PC-3 (cell line): Measurements from ENCODE around the gene MAML3. TPM values are rescaled to one million over a fixed set of nuclear protein-coding genes. Genes with fewer than 3 reads are reported as not detected.

Experiments
- ATAC-seq: fragments of 200-7000 bp; cut with Tn5 transposase; 2 replicates; pipeline ENCODE4 v1.9.1; 2020; ENCODE audit warnings: mild to moderate bottlenecking, moderate library complexity
- BruUV-seq: library from RNA; stranded (reverse); fragments of 400-500 nt; replicated peaks from 2 replicates; lab custom pipeline; 2021; lab: Mats Ljungman, UMichigan
- CTCF ChIA-PET: fragments of 300-600 bp; sonication (Branson Sonifier 250); formaldehyde crosslinking; loops from one replicate; lab custom pipeline; 2022; ENCODE audit warnings: antibody characterized with exemption; lab: Charles Lee
- POLR2A ChIA-PET: fragments of 300-600 bp; sonication (Branson Sonifier 250); formaldehyde crosslinking; loops from one replicate; lab custom pipeline; 2022; ENCODE audit warnings: antibody characterized with exemption; ENCODE audit not compliant: unreplicated experiment; lab: Charles Lee
- DNase-seq: peaks from one replicate; pipeline ENCODE4 v3.0.0-alpha.2; 2015
- H2AFZ ChIP-seq: fragments of 300-600 bp; sonication (generic); 2 replicates; pipeline ENCODE4 v1.6.0; 2016; ENCODE audit warnings: antibody characterized with exemption, low read length
- H3F3A ChIP-seq: fragments of 300-600 bp; sonication (generic); one replicate; pipeline ENCODE4 v1.6.0; 2017; ENCODE audit warnings: antibody characterized with exemption, low read length, control low read depth, mild to moderate bottlenecking; ENCODE audit not compliant: unreplicated experiment
- H3K27ac ChIP-seq: fragments of 300-600 bp; sonication (generic); 2 replicates; pipeline ENCODE4 v1.5.1; 2016; ENCODE audit warnings: mild to moderate bottlenecking, low read length
- H3K27me3 ChIP-seq: fragments of 300-600 bp; sonication (generic); 2 replicates; pipeline ENCODE4 v1.6.1; 2016; ENCODE audit warnings: low read length, mixed read lengths
- H3K36me3 ChIP-seq: fragments of 300-600 bp; sonication (generic); 2 replicates; pipeline ENCODE4 v1.6.1; 2016; ENCODE audit warnings: low read depth, mixed run types, low read length, mixed read lengths
- H3K4me1 ChIP-seq: fragments of 300-600 bp; sonication (generic); 2 replicates; pipeline ENCODE4 v1.5.1; 2016; ENCODE audit warnings: low read length; ENCODE audit not compliant: insufficient read depth
- H3K4me2 ChIP-seq: fragments of 300-600 bp; sonication (generic); 2 replicates; pipeline ENCODE4 v1.6.0; 2016; ENCODE audit warnings: low read length
- H3K4me3 ChIP-seq: fragments of 300-600 bp; sonication (generic); 2 replicates; pipeline ENCODE4 v1.5.1; 2016; ENCODE audit warnings: mild to moderate bottlenecking, low read length, mixed read lengths
- H3K79me2 ChIP-seq: fragments of 300-600 bp; sonication (generic); 2 replicates; pipeline ENCODE4 v1.6.1; 2017; ENCODE audit warnings: low read length, mixed read lengths
- H3K9ac ChIP-seq: fragments of 300-600 bp; sonication (generic); 2 replicates; pipeline ENCODE4 v1.6.0; 2016; ENCODE audit warnings: mild to moderate bottlenecking, low read length
- H3K9me2 ChIP-seq: fragments of 300-600 bp; sonication (generic); replicated peaks from 2 replicates; pipeline ENCODE4 v1.6.1; 2016; ENCODE audit warnings: mixed run types, low read length, mixed read lengths
- H3K9me3 ChIP-seq: fragments of 300-600 bp; sonication (generic); 2 replicates; pipeline ENCODE4 v1.6.1; 2016; ENCODE audit warnings: low read length, mixed read lengths
- H4K20me1 ChIP-seq: fragments of 300-600 bp; sonication (generic); 2 replicates; pipeline ENCODE4 v1.6.1; 2016; ENCODE audit warnings: low read length, mixed read lengths
- CTCF ChIP-seq: fragments of 300-600 bp; sonication (generic); conservative IDR thresholded peaks from 2 replicates; pipeline ENCODE4 v1.5.1; 2017; ENCODE audit warnings: antibody characterized with exemption, low read depth, mild to moderate bottlenecking, low read length
- EZH2 ChIP-seq: fragments of 300-600 bp; sonication (generic); IDR thresholded peaks from one replicate; pipeline ENCODE4 v1.6.1; 2017; ENCODE audit warnings: antibody characterized with exemption, mild to moderate bottlenecking, low read length; ENCODE audit not compliant: unreplicated experiment
- EZH2phosphoT487 ChIP-seq: fragments of 300-600 bp; sonication (generic); IDR thresholded peaks from 2 replicates; pipeline ENCODE4 v1.6.1; 2018; ENCODE audit warnings: mild to moderate bottlenecking, antibody characterized with exemption, low read length, borderline replicate concordance
- intact Hi-C: fragments of 100-400 bp; cut with micrococcal nuclease; formaldehyde crosslinking; loops from 2 replicates; pipeline ENCODE4 v1.9.0; 2023
- total RNA-seq: library from RNA; depleted of rRNA; stranded (reverse); fragments of >200 nt; gene quantifications from 2 replicates; pipeline ENCODE4 v1.2.3, GENCODE V29; 2014

Gene MAML3
- total RNA-seq, 1 experiment from 2014 or later: 4.3 TPM

DNA sequence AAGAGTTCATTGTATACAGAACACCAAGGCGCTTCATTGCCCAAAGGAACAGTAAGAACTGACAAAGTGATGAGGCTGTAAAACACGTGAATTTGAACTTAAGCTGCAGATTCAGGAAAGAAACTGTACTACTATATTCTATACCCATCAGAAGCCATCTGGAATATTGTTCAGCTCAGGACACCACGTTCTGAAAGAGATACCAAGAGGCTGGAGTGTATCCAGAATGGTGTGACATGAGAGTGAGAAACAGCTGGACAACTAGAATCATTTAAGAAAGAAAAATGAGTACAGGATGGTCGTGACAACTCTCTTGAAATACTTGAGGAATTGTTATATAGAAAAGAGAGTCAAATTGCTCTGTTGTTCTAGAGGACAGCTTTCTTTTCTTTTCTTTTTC, 393.4 kb downstream of the MAML3 start:
- Histone ChIP-seq H3K4me3 (no peak overlapping the region), H3K9ac (no peak overlapping the region), H3F3A (no peaks in the 10 kb centered on the region), H3K27me3 (no peaks in the 10 kb centered on the region), H3K36me3 (no peaks in the 10 kb centered on the region; the same call in 1 of the 2 replicates), H3K79me2 (no peaks in the 10 kb centered on the region), H4K20me1 (no peaks in the 10 kb centered on the region), H3K9me3 (no peaks in the 10 kb centered on the region), H2AFZ (no peak overlapping the region), H3K9me2 (no peaks in the 10 kb centered on the region), H3K4me2 (no peak overlapping the region), H3K4me1 (no peaks in the 10 kb centered on the region; the same call in 1 of the 2 replicates), H3K27ac (no peak overlapping the region)
- ChIA-PET POLR2A (no interaction called here), CTCF (no interaction called here)
- no peak for ATAC-seq
- intact Hi-C loops: no loop called here
- no TSS peak for BruUV-seq
- DNase-seq: no peak
- TF ChIP-seq CTCF (no peak), EZH2 (no peak), EZH2phosphoT487 (no peak)

GRCh38 chr4:139759097-139759496, 394.9 kb downstream of the MAML3 start:
- H3K4me2 ChIP-seq: no peak overlapping the region
- H3K36me3 ChIP-seq: no peaks in the 10 kb centered on the region; the same call in 1 of the 2 replicates
- H3K79me2 ChIP-seq: no peaks in the 10 kb centered on the region
- no peaks in the 10 kb centered on the region for H3K9me3 ChIP-seq
- H4K20me1 ChIP-seq: no peaks in the 10 kb centered on the region
- intact Hi-C loops: no loop called here
- TF ChIP-seq EZH2 (no peak), CTCF (no peak), EZH2phosphoT487 (no peak)
- H3K4me1 ChIP-seq: no peaks in the 10 kb centered on the region; the same call in 1 of the 2 replicates
- H3K9ac ChIP-seq: no peak overlapping the region
- H2AFZ ChIP-seq: no peak overlapping the region
- BruUV-seq: no TSS peak
- DNase-seq (no peak), ATAC-seq (no peak)
- H3F3A ChIP-seq: no peaks in the 10 kb centered on the region
- POLR2A ChIA-PET: no interaction called here
- H3K27ac ChIP-seq: no peak overlapping the region
- no peaks in the 10 kb centered on the region for H3K9me2 ChIP-seq
- CTCF ChIA-PET: no interaction called here
- H3K27me3 ChIP-seq: no peaks in the 10 kb centered on the region
- no peak overlapping the region for H3K4me3 ChIP-seq

- intact Hi-C loops: no loop called here
- no peaks in the 10 kb centered on the region for H3K27me3 ChIP-seq
- H2AFZ ChIP-seq: no peak overlapping the region
- H3K9ac ChIP-seq: no peak overlapping the region
- TF ChIP-seq EZH2 (no peak), CTCF (no peak), EZH2phosphoT487 (no peak)
- no peak overlapping the region for H3K4me3 ChIP-seq
- no TSS peak for BruUV-seq
- POLR2A ChIA-PET: no interaction called here
- no peak overlapping the region for H3K4me2 ChIP-seq
- no peaks in the 10 kb centered on the region for H3K79me2 ChIP-seq
- DNase-seq: no peak
- CTCF ChIA-PET: no interaction called here
- no peaks in the 10 kb centered on the region for H3K9me2 ChIP-seq
- H3K9me3 ChIP-seq: no peaks in the 10 kb centered on the region
- no peaks in the 10 kb centered on the region for H3K4me1 ChIP-seq
- H3K27ac ChIP-seq: no peak overlapping the region
- H3K36me3 ChIP-seq: no peaks in the 10 kb centered on the region; the same call in 1 of the 2 replicates
- ATAC-seq: no peak
- no peaks in the 10 kb centered on the region for H4K20me1 ChIP-seq
- H3F3A ChIP-seq: no peaks in the 10 kb centered on the region
Measured at GRCh38 chr4:139756391-139757180, 397.4 kb downstream of the MAML3 start.
